Lung (tissue), 16 donors: ENCODE results near the gene AMBN. TPM values are rescaled to one million over a fixed set of nuclear protein-coding genes. Genes with fewer than 3 reads are reported as not detected.
A peak's percentile ranks its signal among the peaks of the same experiment; 100 is the strongest.

ENCODE experiments used
- ATAC-seq: fragments of 200-7000 bp; cut with Tn5 transposase; one replicate; pipeline ENCODE4 v1.9.1; 2020; ENCODE audit warnings: moderate number of reproducible peaks; ENCODE audit not compliant: insufficient read depth, low FRiP score
- DNase-seq, 3 donors: peaks; one replicate each; pipeline ENCODE4 v3.0.0-alpha.2; 2013 to 2017
- H3K27ac ChIP-seq, 2 donors: one replicate each; pipeline ENCODE4 v1.5.1; 2013; ENCODE audit warnings: mild to moderate bottlenecking in 2 of 2, moderate library complexity in 2 of 2, control low read depth in 1 of 2, inconsistent platforms in 1 of 2, low read depth in 1 of 2, low read length in 1 of 2
- H3K27me3 ChIP-seq, 3 donors: one replicate each; pipeline ENCODE4 v1.5.1; 2013; ENCODE audit warnings: low read length in 2 of 3; ENCODE audit not compliant: control insufficient read depth in 3 of 3, insufficient read depth in 3 of 3
- H3K36me3 ChIP-seq, 4 donors: one replicate each; pipeline ENCODE4 v1.5.1; 2013; ENCODE audit warnings: low read length in 4 of 4, mild to moderate bottlenecking in 1 of 4, moderate library complexity in 1 of 4; ENCODE audit not compliant: control insufficient read depth in 4 of 4, insufficient read depth in 4 of 4
- H3K4me1 ChIP-seq, 5 donors: one replicate each; pipeline ENCODE4 v1.5.1; 2013; ENCODE audit warnings: low read length in 5 of 5, mild to moderate bottlenecking in 2 of 5, moderate library complexity in 1 of 5; ENCODE audit not compliant: control insufficient read depth in 5 of 5, insufficient read depth in 5 of 5
- H3K4me3 ChIP-seq: one replicate; pipeline ENCODE4 v1.5.1; 2013; ENCODE audit warnings: mild to moderate bottlenecking, control low read depth, moderate library complexity
- H3K9ac ChIP-seq, 2 donors: one replicate each; pipeline ENCODE4 v1.5.1; 2013; ENCODE audit warnings: low read length in 2 of 2, control low read depth in 1 of 2; ENCODE audit not compliant: insufficient read depth in 1 of 2
- H3K9me3 ChIP-seq, 4 donors: one replicate each; pipeline ENCODE4 v1.5.1; 2013; ENCODE audit warnings: low read length in 3 of 4, mild to moderate bottlenecking in 1 of 4, moderate library complexity in 1 of 4; ENCODE audit not compliant: control insufficient read depth in 4 of 4, insufficient read depth in 3 of 4
- WGBS, 2 donors: extraction: QIAGEN DNeasy Blood & Tissue Kit; methylation state at CpG; one replicate each; pipeline ENCODE4 v1.1.7; 2013; 5-methylcytosine and 5-hydroxymethylcytosine counted together
- long read RNA-seq, 5 donors: transcript quantifications; one replicate each; lab custom pipeline, GENCODE V29; 2026
- polyA plus RNA-seq, 2 donors: library from polyadenylated mRNA; stranded (reverse); fragments of 200-250 nt; gene quantifications; one replicate each; pipeline ENCODE4 v1.2.1, GENCODE V29; 2013
- total RNA-seq, 2 donors: library from RNA; depleted of rRNA in 1 of 2; stranded (reverse); fragments of >200 nt in 1 of 2; gene quantifications; one replicate each; pipeline ENCODE4 v1.2.1, GENCODE V29; 2014 to 2021
- TF ChIP-seq, protein P1 (sequence below): IDR thresholded peaks from 2 replicates; pipeline ENCODE4 v1.5.1; 2012; ENCODE audit warnings: mild to moderate bottlenecking; ENCODE audit errors: control extremely low read depth, extremely low read depth
- donor health status: control.
- donor health status: control.
- donor health status: Bipolar disorder and iron deficiency.
- donor health status: healthy.
- donor health status: DM: yes; HTN: yes; CAD: no.

Gene AMBN
- total RNA-seq = not detected
- polyA plus RNA-seq = not detected
- long read RNA-seq, donor 1 = 0 reads
- long read RNA-seq, donor 2 = 0 reads
- long read RNA-seq, donor 3 = 0 reads
- long read RNA-seq, donor 4 = 0 reads
- long read RNA-seq, donor 5 = 0 reads

DNA sequence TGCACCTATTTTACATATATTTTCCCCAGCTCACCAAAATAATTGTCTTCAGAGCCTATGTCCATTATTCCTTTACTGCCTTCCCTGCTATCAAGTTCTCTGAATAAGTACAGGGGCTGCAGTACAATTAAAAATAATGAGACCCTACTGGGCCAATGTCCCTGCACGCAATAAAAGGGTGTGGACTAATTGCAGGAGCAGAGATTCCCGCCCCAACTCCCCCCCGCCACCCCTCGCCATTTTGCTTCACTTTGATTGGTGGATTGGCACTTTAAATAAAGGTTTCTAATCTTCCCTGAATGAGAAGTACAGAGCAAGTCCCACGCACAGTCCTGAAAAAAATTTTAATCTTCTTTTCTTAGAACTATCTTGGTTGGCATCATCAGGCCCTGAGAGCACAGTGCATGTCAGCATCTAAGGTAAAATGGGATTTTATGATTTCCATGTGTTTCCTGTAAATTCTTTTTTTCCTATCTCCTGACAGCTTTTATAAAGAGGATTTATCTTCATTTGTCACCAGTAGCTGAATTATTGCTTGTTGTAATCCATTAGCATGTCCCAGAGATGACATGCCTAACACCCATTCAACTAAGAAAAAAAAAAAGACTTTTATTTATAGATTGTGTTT, at the start of gene AMBN:
TSS of gene AMBN (plus strand) at position 302 of the 628 bp plus-strand sequence. CDS start at position 405, 103 bp downstream.
- 81 to 86% methylated on average over 5 of the region's 5 CpGs for WGBS, 2 donors
- H3K27me3 ChIP-seq = no peaks in the 10 kb centered on the region
- H3K9ac ChIP-seq = no peak within 1 kb of the TSS
- DNase-seq (no peak), ATAC-seq (no peak)
- TF ChIP-seq, protein P1, sequence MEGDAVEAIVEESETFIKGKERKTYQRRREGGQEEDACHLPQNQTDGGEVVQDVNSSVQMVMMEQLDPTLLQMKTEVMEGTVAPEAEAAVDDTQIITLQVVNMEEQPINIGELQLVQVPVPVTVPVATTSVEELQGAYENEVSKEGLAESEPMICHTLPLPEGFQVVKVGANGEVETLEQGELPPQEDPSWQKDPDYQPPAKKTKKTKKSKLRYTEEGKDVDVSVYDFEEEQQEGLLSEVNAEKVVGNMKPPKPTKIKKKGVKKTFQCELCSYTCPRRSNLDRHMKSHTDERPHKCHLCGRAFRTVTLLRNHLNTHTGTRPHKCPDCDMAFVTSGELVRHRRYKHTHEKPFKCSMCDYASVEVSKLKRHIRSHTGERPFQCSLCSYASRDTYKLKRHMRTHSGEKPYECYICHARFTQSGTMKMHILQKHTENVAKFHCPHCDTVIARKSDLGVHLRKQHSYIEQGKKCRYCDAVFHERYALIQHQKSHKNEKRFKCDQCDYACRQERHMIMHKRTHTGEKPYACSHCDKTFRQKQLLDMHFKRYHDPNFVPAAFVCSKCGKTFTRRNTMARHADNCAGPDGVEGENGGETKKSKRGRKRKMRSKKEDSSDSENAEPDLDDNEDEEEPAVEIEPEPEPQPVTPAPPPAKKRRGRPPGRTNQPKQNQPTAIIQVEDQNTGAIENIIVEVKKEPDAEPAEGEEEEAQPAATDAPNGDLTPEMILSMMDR = no peak
- H3K27ac ChIP-seq = no peak within 1 kb of the TSS
- no peaks in the 10 kb centered on the region for H3K9me3 ChIP-seq
- H3K36me3 ChIP-seq = no peaks in the 10 kb centered on the region
- no peak within 1 kb of the TSS for H3K4me3 ChIP-seq
- peaks cover 0 to 4% (median 0%) of the 10 kb centered on the region in 5 donors for H3K4me1 ChIP-seq

DNA sequence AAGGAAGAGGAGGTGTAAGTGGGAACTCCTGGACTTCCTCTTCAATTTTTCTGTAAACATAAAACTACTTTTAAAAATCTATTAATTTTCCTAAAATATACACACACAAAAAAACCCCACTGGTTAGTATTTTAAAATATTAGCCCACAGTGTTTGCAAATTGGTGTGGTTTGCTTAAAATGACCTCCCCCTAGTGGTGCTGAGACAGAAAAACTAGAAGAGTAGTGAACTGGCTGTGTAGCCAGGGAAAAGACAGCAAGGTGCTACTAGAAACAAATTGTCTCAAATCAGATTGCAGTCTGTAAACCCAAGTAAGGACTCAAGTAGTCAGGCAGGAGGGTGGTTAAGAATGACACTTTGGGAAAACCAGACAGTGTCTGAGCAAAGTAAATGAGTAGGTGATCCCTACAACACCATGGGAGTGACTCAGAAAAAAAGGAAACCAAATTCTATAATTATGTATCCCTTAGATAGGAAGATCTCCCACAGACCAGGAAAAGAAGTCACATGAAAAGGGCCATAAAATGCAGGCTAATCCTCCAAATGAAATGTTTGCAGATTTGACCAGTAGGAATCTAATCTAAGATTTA, 47.7 kb upstream of the AMBN start:
- Histone ChIP-seq H3K4me1 (no peaks in the 10 kb centered on the region), H3K4me3 (no peak overlapping the region), H3K27ac (no peak overlapping the region), H3K9ac (no peak overlapping the region), H3K36me3 (no peaks in the 10 kb centered on the region), H3K9me3 (no peaks in the 10 kb centered on the region), H3K27me3 (no peaks in the 10 kb centered on the region)
- DNase-seq (peak in 2 of 3 donors; percentile 32 to 41), ATAC-seq (no peak)
- TF ChIP-seq, protein P1 = no peak

GRCh38 chr4:70556856-70557255, 35.2 kb upstream of the AMBN start:
- TF ChIP-seq, protein P1 = no peak
- 0 to 45% methylated on average over 1 of the region's 1 CpG for WGBS, 2 donors
- H3K9me3 ChIP-seq = no peaks in the 10 kb centered on the region
- H3K4me1 ChIP-seq = no peaks in the 10 kb centered on the region
- DNase-seq = no peak
- H3K27me3 ChIP-seq = no peaks in the 10 kb centered on the region
- ATAC-seq = no peak
- no peak overlapping the region for H3K27ac ChIP-seq
- no peak overlapping the region for H3K9ac ChIP-seq
- no peaks in the 10 kb centered on the region for H3K36me3 ChIP-seq
- no peak overlapping the region for H3K4me3 ChIP-seq
